HG02678 (cell line): ENCODE measurements around the gene ABCA13.

Experiments
- ATAC-seq: cut with Tn5 transposase; IDR thresholded peaks from one replicate; pipeline ENCODE4 v1.9.1; 2021; ENCODE audit warnings: mild to moderate bottlenecking, moderate library complexity; ENCODE audit not compliant: unreplicated experiment

The ABCA13 gene

DNA sequence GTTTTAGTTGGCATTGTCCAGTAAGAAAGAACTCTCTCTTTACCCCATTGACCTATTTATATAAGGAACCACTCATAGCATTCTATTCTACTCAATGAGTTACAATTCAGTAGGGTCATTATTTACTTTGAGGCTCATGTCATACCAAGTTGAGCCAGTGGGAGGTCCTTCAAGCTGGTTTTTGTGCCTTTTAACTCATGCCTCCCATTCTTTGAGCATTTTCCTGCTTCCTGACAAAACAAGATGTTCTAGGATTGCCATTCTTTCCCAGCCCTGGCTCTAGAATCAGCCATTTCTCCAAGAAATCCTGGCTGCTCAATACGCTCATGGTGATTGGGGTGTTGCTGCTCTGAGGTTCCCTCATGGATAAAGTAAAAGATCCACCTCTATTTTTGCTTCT is 250.1 kb downstream of the ABCA13 start:
- no peak for ATAC-seq

DNA sequence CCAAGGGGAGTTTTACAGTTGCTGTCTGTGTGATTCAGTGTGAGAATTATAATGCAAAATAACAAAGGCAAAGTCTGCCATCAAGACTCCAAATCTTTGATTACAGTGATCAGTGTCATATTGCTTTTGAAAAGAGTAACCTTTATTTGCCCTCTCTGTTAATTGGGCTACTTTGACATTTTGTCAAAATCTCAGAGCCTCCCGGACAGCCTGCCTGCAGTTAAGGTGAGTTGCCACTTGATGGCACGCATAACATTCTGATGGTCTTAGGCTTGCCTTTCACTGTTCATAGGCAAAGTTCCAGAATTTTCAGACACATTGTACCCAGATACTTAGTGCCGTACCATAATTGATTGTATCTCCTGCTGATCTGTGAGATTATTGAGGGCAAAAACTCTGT is 253.5 kb downstream of the ABCA13 start:
- no peak for ATAC-seq

DNA sequence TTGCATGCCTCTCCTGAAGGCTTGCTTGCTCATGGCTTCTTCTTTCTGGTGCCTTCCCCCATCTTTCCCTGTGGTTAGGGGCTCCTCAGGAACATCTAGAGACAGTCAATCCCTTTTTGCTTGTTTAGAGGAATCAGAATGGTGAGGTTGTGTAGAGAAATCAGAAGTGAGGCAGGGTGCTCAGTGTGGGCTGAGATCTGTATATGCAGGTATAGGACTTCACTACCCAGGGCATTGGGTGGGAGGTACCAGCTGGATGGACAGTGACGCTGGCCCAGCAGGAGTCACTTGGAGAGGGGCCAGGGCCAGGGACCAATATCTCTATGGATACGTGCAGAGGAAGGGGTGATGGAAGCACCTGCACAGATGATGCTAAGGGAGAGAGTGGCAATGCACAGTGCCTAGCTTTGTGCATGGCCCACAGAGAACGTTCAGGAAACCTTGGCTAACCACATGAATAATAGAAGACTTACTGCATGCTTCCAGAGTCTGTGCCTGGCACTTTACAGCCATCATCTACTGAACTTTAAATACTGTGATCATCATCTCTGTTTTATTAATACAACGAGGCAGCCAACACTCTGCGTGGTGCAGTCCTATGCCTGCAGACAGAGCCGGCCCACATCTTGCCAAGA is 255.2 kb downstream of the ABCA13 start:
- no peak for ATAC-seq

DNA sequence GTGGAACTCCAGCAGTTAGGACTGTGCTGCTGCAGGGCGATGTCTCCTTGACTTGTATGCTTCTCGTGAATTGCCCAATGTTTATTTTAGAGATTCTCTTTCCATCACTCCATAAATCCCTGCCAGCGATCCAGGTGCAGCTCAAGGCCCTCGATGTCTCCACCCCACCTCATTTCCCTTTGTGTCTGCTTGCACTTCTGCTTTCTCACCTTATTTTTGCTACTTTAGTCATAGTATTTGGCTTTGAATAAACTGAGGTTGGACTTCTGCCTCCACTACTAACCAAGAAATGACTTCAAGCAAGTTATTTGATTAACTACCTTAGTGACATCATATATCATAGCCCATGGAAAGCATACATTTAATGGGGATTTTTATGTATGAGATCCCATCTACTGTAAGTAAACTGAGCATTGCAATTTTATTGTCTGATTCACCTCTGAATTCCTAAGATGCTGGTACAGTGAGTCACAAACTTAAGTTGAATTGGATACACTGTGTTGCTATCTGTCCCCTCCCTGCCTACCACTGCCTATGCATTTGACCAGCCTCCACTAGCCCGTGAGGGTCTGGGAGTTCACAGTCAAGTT is 255.8 kb downstream of the ABCA13 start:
- ATAC-seq: no peak

GRCh38 chr7:48427671-48428070 is 256.4 kb downstream of the ABCA13 start:
- ATAC-seq: no peak

DNA sequence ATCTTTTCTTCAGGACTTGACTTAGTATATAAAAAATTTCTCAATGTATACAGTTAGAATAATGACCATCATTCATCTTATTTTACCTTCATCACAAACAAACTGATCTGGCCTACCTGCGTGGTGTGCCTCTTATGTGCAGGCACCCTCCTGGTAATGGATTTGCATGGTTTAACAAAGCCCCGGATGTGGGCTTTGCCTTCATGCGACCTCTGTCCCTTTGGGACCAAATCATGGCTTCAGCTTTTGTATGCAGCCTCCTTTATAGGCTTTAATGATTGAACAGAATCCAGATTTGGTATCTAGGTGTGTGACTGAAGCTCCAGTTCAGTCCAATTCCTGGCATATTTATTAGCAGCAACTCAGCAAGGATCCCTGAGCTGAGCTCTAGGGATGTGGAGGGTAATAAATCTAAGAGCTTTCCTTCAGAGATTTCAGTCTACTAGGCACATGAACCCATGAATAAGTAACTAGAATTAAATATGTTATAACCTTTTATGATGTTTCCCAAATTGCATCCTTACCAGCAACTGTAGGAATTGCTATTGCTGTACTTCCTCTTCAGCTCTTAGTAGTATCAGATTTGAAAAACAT is 256.9 kb downstream of the ABCA13 start:
- ATAC-seq: no peak

DNA sequence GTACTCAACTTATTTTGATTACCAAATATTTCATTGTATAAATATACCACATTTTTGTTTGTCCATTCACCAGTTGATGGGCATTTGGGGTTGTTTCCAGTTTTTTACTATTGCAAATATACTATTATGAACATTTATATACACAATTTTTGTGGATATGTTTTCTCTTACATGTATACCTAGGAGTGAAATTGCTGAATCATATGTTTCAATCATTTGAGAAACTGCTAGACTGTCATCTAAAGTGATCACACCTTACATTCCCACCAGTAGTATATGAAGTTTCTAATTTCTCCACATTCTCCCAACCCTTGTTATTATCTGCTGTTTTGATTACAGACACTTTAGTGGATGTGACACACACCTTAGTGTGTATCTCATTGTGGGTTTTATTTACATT is 257.9 kb downstream of the ABCA13 start:
- no peak for ATAC-seq

- ATAC-seq: no peak
These were observed 266.9 kb downstream of the ABCA13 start for GRCh38 chr7:48438206-48438605.

DNA sequence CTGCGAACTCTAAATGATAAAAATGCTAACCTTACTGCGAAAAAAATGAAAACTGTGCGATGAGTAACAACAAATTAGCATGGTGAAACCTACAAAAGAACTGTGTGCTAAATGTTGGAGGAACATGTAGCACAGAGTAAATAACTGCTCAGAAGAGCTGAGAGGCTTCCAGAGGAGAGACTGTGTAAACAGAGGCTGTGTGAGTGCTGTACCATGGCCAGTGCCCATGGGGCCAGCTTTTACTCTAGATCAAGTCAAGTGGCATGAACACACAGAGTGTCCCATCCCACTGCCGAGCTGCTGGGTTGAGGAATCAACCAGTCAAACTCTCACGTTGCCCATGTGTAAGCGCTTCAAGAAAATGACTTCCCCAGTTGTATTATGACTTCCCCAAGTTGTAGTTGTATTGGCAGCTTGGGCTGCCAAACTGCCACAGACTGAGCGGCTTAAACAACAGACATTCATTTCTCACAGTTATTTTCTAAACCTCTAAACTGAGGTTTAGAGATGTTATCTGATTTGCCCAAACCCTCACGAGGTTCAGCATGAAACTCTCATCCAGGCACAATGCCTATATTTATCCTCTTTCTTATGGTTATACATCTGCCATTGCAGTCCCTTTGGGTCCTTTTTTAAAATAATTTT is 270.7 kb downstream of the ABCA13 start:
- ATAC-seq: no peak

GRCh38 chr7:48443051-48443450 is 271.8 kb downstream of the ABCA13 start:
- no peak for ATAC-seq

GRCh38 chr7:48446721-48447120 is 275.5 kb downstream of the ABCA13 start:
- ATAC-seq: no peak

DNA sequence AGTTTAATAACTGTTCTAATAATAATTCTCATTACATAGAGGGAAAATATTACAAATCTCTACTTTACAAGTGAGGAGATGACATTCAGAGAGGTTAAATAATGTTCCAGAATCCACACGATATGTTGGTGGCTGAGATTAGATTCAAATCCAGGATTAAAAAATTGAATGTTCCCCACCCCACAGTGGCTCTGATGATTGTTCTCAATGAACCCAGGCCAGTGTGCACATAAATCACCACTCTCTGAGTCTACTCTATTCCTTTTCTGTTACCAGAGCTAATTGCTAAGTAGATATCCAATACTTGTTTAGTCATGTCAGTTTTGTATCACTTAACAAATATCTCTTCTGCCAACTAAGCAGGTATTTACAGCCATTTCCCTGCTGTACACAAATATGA is 281.0 kb downstream of the ABCA13 start:
- no peak for ATAC-seq

DNA sequence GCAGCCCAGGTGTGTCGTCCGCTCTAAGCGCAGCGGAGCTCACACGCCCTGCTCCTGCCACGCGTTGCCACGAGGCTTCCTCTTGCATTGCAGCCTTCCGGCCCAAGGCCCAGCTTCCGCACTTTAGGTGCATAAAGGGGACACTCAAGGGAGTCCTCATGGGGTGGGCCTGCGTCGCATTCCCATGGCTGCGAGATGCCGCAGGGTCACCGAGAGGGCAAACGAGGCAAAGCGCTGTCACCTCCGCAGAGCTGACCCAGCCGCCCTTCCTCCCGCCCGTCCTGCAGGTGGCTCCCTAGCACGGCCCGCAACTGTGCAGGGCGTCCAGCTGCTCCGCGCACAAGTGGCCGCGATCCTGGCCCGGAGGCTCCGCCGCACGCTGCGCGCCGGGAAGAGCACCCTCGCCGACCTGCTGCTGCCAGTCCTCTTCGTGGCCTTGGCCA is 283.5 kb downstream of the ABCA13 start:
- no peak for ATAC-seq

DNA sequence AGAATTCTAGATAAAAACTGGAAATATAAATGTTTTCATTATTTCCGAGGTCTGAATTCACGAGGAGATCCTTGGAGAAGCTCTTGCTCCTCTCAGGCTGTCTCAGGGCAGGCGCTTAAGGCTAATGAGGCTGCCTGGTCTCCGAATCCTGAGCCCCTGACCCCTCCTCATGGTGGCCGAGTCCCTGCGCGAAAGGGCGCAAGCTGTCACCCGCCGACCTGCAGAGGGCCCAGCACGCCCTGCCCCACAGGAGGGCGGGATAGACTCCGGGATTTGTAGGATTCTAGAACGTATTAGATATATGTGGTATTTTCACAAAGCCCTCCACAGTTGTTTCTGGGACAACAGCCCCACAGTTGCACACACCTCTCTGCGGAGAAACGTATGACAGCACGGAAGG is 284.1 kb downstream of the ABCA13 start:
- ATAC-seq: no peak

DNA sequence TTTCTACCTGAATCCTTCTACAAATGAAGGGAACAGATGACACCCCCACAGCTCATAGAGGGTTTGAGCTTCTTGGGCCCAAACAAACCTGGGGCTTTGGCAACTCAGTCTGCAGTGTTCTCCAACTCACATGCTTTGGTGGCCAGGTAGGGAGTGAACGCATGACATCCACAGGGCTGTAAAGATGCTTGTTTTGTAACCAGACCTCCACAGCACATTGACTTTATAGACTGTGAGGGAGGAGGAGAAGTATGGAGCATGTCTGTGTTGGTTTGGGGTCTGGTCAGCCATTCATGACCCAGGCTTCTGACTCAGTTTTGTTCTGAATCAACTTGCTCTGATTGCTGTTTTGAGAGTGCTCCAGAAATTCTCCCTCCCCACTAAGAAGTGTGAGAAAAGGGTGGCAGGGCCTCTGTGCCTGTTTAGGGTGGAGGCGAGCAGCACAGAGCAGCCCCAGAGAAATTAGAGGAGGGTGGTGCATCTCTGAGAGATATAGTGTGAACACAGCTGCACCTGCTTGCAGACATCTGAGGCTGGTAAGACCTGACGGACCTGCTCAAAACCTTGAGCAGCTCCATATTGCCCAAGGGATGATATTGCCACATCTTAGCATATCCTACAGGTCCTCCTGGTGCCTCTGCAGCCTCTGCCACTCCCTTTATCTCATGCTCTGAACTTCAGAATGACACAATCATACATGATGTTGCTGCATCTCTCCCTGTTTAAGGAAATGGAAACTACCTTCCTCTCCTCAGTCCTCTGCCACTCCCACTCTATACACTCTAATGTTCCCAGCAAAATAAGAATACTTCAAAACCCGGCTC is 287.7 kb downstream of the ABCA13 start:
- ATAC-seq: no peak

DNA sequence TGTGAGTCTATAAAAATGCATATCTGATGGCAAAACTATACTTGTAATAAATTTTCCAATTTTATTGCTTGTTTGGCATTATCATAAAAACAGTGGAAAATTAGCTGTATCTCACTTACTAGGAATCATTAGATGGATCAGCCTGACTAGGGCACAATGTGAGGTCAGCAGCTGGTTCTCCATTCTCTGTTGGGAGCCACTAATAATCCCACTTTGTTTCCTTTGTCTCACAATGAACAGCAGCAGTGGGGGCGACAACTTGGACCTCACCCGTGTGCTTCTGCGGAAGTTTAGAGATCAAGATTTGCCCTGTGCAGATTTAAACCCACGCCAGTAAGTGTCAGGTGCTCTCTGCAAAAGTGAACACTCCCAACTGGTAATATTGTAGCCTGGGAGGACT is 295.5 kb downstream of the ABCA13 start:
- no peak for ATAC-seq

DNA sequence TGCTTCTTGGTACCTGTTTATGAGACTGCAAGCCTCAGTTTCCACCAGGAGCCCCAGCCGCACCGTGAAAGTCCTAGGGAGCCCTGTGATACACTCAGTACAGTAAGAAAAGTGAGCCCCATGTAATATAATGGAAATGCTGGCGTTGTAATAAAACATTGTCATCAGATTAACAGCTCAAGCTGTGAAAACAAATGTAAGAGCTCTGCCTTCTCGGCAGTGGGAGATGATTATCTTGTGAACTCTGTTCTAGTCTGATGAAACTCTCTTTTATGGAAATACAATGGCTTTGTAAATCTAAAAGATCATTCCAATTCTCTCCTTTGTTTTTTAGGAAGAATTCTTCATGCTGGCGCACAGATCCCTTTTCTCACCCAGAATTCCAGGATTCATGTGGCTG is 299.9 kb downstream of the ABCA13 start:
- ATAC-seq: no peak

DNA sequence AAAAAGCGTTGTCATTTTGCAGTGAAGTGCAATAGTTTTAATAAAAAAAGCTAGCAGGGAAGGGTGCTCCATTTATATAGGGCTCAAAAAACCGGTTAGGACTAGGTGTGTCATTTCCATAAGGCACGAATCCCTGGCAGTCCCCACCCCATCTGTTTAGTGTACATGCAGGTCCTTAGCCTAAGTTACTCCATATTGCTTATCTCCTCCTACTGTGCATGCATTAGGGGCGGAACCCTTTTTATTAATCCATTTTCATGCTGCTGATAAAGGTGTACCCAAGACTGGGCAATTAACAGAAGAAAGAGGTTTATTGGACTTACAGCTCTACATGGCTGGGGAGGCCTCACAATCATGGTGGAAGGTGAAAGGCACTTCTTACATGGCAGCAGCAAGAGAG is 301.4 kb downstream of the ABCA13 start:
- ATAC-seq: no peak

DNA sequence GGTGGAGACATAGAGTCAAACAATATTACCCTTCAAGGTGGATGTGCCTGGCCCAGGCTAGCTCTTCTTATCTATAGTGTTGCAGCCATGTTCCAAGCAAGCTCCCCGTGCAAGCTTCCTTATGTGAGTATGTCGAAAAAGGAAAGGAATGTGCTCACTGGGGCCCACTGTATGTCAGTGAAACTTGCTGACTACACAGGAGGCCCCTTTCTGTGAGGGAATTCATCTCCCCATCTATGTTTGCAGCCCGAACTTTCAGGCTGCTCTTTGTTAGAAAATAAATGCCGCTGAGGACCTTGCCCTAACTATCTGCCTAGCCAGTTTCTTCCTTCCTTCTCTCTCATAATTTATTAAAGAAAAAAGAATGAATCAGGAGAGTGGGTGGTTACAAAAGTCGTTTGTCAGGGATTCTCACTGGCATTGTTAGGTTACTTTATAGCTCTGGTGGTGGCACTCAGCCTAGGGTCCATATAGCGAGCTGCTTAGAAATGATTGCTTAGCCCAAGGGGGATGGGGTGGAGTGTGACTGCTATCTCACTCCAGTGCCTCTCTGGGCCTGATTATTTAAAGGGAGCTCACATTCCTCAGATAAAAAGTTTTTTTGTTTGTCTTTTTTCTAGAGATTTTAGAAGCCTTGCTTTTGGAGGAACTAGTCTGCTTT is 302.1 kb downstream of the ABCA13 start:
- no peak for ATAC-seq

- no peak for ATAC-seq
These were observed 310.0 kb downstream of the ABCA13 start for GRCh38 chr7:48481235-48481634.

GRCh38 chr7:48497521-48497920 is 326.3 kb downstream of the ABCA13 start:
- no peak for ATAC-seq
